GM12878 (cell line): Measurements from ENCODE around the gene ITGAD.

Source experiments
- BRCA1 ChIP-seq: IDR thresholded peaks from 2 replicates; pipeline ENCODE4 v1.6.1; 2011; ENCODE audit warnings: low read depth, low read length, improper control_type of control experiment
- CHD2 ChIP-seq: IDR thresholded peaks from 2 replicates; pipeline ENCODE4 v1.6.1; 2011; ENCODE audit warnings: low read depth, low read length, improper control_type of control experiment, borderline replicate concordance
- EP300 ChIP-seq, 2 experiments: fragments of 150-350 bp in 1 of 2; IDR thresholded peaks; 2 replicates each; pipeline ENCODE4 v1.6.1; 2011 to 2012; ENCODE audit warnings: low read depth in 2 of 2, low read length in 2 of 2, borderline replicate concordance in 1 of 2, improper control_type of control experiment in 1 of 2, inconsistent platforms in 1 of 2; ENCODE audit not compliant: control insufficient read depth in 1 of 2
- EZH2 ChIP-seq: IDR thresholded peaks from 2 replicates; pipeline ENCODE4 v1.6.1; 2012; ENCODE audit warnings: low read depth, mild to moderate bottlenecking, control low read depth, inconsistent platforms, low read length, borderline replicate concordance; ENCODE audit not compliant: control insufficient read depth
- IKZF1 ChIP-seq: fragments of 450-650 bp; conservative IDR thresholded peaks from 2 replicates; pipeline ENCODE4 v1.6.1; 2017; ENCODE audit warnings: antibody characterized with exemption, mild to moderate bottlenecking
- JUNB ChIP-seq: IDR thresholded peaks from 2 replicates; pipeline ENCODE4 v1.6.1; 2016; ENCODE audit warnings: antibody characterized with exemption, mild to moderate bottlenecking
- PKNOX1 ChIP-seq: fragments of 450-650 bp; IDR thresholded peaks from 2 replicates; pipeline ENCODE4 v1.6.1; 2016; ENCODE audit warnings: mild to moderate bottlenecking
- POLR2A ChIP-seq: IDR thresholded peaks from 2 replicates; pipeline ENCODE4 v1.6.1; 2011; ENCODE audit warnings: low read depth, mild to moderate bottlenecking, low read length
- RBBP5 ChIP-seq: fragments of 200-600 bp; sonication (generic); conservative IDR thresholded peaks from 2 replicates; pipeline ENCODE4 v1.6.1; 2016
- ZSCAN29 ChIP-seq: fragments of 450-650 bp; IDR thresholded peaks from 2 replicates; pipeline ENCODE4 v1.6.1; 2017; ENCODE audit warnings: mild to moderate bottlenecking, moderate library complexity
- TF ChIP-seq, protein P1 (sequence below): IDR thresholded peaks from 2 replicates; pipeline ENCODE4 v1.6.1; 2011; ENCODE audit warnings: mild to moderate bottlenecking, low read depth, low read length, moderate library complexity; ENCODE audit not compliant: insufficient replicate concordance

- TF ChIP-seq ZSCAN29 (no peak), POLR2A (no peak), IKZF1 (no peak), PKNOX1 (no peak), EZH2 (no peak), EP300 (IDR thresholded peaks at IDR 0.05; ENCODE audit: borderline replicate concordance in 1 of 2, control insufficient read depth in 1 of 2, low read depth in 2 of 2, low read length in 2 of 2) (no peak), RBBP5 (no peak), BRCA1 (no peak), JUNB (no peak), CHD2 (no peak)
- TF ChIP-seq, protein P1, sequence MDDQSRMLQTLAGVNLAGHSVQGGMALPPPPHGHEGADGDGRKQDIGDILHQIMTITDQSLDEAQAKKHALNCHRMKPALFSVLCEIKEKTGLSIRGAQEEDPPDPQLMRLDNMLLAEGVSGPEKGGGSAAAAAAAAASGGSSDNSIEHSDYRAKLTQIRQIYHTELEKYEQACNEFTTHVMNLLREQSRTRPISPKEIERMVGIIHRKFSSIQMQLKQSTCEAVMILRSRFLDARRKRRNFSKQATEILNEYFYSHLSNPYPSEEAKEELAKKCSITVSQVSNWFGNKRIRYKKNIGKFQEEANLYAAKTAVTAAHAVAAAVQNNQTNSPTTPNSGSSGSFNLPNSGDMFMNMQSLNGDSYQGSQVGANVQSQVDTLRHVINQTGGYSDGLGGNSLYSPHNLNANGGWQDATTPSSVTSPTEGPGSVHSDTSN = no peak
These were observed 37.4 kb downstream of the ITGAD start for GRCh38 chr16:31430380-31431052.
